ENCODE data around the gene OBSCN. TPM values are rescaled to one million over a fixed set of nuclear protein-coding genes. Genes with fewer than 3 reads are reported as not detected.

The OBSCN gene
- total and polyA plus RNA-seq, 7 donors: 0.92 to 21.0 (median 13.1) TPM

- intact Hi-C loops (cut with DNase I): no loop called here
- H3K27ac ChIP-seq: no peak overlapping the region
- H3K36me3 ChIP-seq: no peaks in the 10 kb centered on the region
- no peak overlapping the region for H3K4me3 ChIP-seq
- no peak for DNase-seq
- H3K4me1 ChIP-seq: no peaks in the 10 kb centered on the region
- peaks cover 0 to 20% (median 13%) of the 10 kb centered on the region in 4 donors for H3K9me3 ChIP-seq
- 91 to 95% methylated on average over 2 of the region's 2 CpGs for WGBS, 2 donors
- TF ChIP-seq POLR2AphosphoS5 (IDR thresholded peaks at IDR 0.05): no peak
- TF ChIP-seq CTCF (IDR thresholded peaks at IDR 0.05): no peak
- no peak for TF ChIP-seq POLR2A (IDR thresholded peaks at IDR 0.05)
- TF ChIP-seq EP300 (IDR thresholded peaks at IDR 0.05): no peak
- H3K27me3 ChIP-seq: no peaks in the 10 kb centered on the region
Measured at GRCh38 chr1:228299211-228299610, 91.4 kb downstream of the OBSCN start.

- no peak overlapping the region for H3K4me3 ChIP-seq
- WGBS, 2 donors: 77 to 88% methylated on average over 7 of the region's 7 CpGs
- intact Hi-C loops (cut with DNase I): no loop called here
- H3K9me3 ChIP-seq: peaks cover 0 to 20% (median 13%) of the 10 kb centered on the region in 4 donors
- no peak for DNase-seq
- no peaks in the 10 kb centered on the region for H3K27me3 ChIP-seq
- TF ChIP-seq EP300 (IDR thresholded peaks at IDR 0.05) (no peak), POLR2A (IDR thresholded peaks at IDR 0.05) (no peak), POLR2AphosphoS5 (IDR thresholded peaks at IDR 0.05) (no peak), CTCF (IDR thresholded peaks at IDR 0.05) (no peak)
- H3K4me1 ChIP-seq: no peaks in the 10 kb centered on the region
- H3K36me3 ChIP-seq: no peaks in the 10 kb centered on the region
- no peak overlapping the region for H3K27ac ChIP-seq
Measured at GRCh38 chr1:228299901-228300300, 92.1 kb downstream of the OBSCN start.

- TF ChIP-seq POLR2A (IDR thresholded peaks at IDR 0.05) (no peak), POLR2AphosphoS5 (IDR thresholded peaks at IDR 0.05) (no peak), CTCF (IDR thresholded peaks at IDR 0.05) (no peak), EP300 (IDR thresholded peaks at IDR 0.05) (no peak)
- H3K27me3 ChIP-seq: no peaks in the 10 kb centered on the region
- no peak for DNase-seq
- H3K9me3 ChIP-seq: peaks cover 0 to 20% (median 13%) of the 10 kb centered on the region in 4 donors
- no peak overlapping the region for H3K27ac ChIP-seq
- no peak overlapping the region for H3K4me3 ChIP-seq
- WGBS, 2 donors: 89 to 95% methylated on average over 4 of the region's 4 CpGs
- intact Hi-C loops (cut with DNase I): no loop called here
- H3K4me1 ChIP-seq: no peaks in the 10 kb centered on the region
- H3K36me3 ChIP-seq: no peaks in the 10 kb centered on the region
Measured at GRCh38 chr1:228302086-228302485, 94.2 kb downstream of the OBSCN start.

- Histone ChIP-seq H3K4me3 (no peak overlapping the region), H3K4me1 (no peaks in the 10 kb centered on the region), H3K9me3 (peaks cover 0 to 20% (median 13%) of the 10 kb centered on the region in 4 donors), H3K36me3 (no peaks in the 10 kb centered on the region), H3K27me3 (no peaks in the 10 kb centered on the region), H3K27ac (no peak overlapping the region)
- TF ChIP-seq EP300 (IDR thresholded peaks at IDR 0.05) (no peak), CTCF (IDR thresholded peaks at IDR 0.05) (no peak), POLR2AphosphoS5 (IDR thresholded peaks at IDR 0.05) (no peak), POLR2A (IDR thresholded peaks at IDR 0.05) (no peak)
- 82 to 93% methylated on average over 9 of the region's 9 CpGs for WGBS, 2 donors
- peak; percentile 47 for DNase-seq
- intact Hi-C loops (cut with DNase I): no loop called here
Measured at GRCh38 chr1:228303596-228303995, 95.8 kb downstream of the OBSCN start.

GRCh38 chr1:228304225-228304624 is 96.4 kb downstream of the OBSCN start:
- TF ChIP-seq EP300 (IDR thresholded peaks at IDR 0.05): no peak
- no peak for TF ChIP-seq CTCF (IDR thresholded peaks at IDR 0.05)
- no peak for TF ChIP-seq POLR2A (IDR thresholded peaks at IDR 0.05)
- no peak for TF ChIP-seq POLR2AphosphoS5 (IDR thresholded peaks at IDR 0.05)
- Histone ChIP-seq H3K4me1 (no peaks in the 10 kb centered on the region), H3K27ac (no peak overlapping the region), H3K9me3 (peaks cover 0 to 20% (median 13%) of the 10 kb centered on the region in 4 donors), H3K27me3 (no peaks in the 10 kb centered on the region), H3K4me3 (no peak overlapping the region), H3K36me3 (no peaks in the 10 kb centered on the region)
- intact Hi-C loops (cut with DNase I): no loop called here
- 81 to 89% methylated on average over 8 of the region's 8 CpGs for WGBS, 2 donors
- peak; percentile 29 for DNase-seq

Data from sigmoid colon (tissue), 7 donors.